Renal pelvis (tissue), 4 donors: Measurements from ENCODE around the gene DNM2. TPM values are rescaled to one million over a fixed set of nuclear protein-coding genes. Genes with fewer than 3 reads are reported as not detected.

Experiments used
- DNase-seq: peaks from one replicate; pipeline ENCODE4 v3.0.0-alpha.2; 2013
- polyA plus RNA-seq, 3 donors: library from polyadenylated mRNA; unstranded; fragments of 120-200 nt; gene quantifications; one replicate each; pipeline ENCODE4 v1.2.1, GENCODE V29; 2013; ENCODE audit not compliant: insufficient read length in 3 of 3

Gene DNM2
- polyA plus RNA-seq, 3 donors, result 130 to 167 (median 158) TPM

GRCh38 chr19:10687518-10688288 lies 30.2 kb upstream of the DNM2 start:
- DNase-seq, result no peak

- DNase-seq, result no peak
Observed at GRCh38 chr19:10688545-10689280, 29.2 kb upstream of the DNM2 start.

- no peak for DNase-seq
Observed at GRCh38 chr19:10690341-10690781, 27.5 kb upstream of the DNM2 start.

GRCh38 chr19:10691178-10691881 lies 26.5 kb upstream of the DNM2 start:
- DNase-seq, result no peak

GRCh38 chr19:10691883-10692282 lies 26.0 kb upstream of the DNM2 start:
- DNase-seq, result no peak

GRCh38 chr19:10692673-10693264 lies 25.1 kb upstream of the DNM2 start:
- DNase-seq, result no peak

- DNase-seq, result no peak
Observed at GRCh38 chr19:10694706-10695307, 23.1 kb upstream of the DNM2 start.

- peak; percentile 94 for DNase-seq
Observed at GRCh38 chr19:10695401-10696398, 22.2 kb upstream of the DNM2 start.

GRCh38 chr19:10699650-10700335 lies 18.1 kb upstream of the DNM2 start:
- no peak for DNase-seq

GRCh38 chr19:10701955-10702525 lies 15.8 kb upstream of the DNM2 start:
- no peak for DNase-seq

GRCh38 chr19:10706990-10707389 lies 10.9 kb upstream of the DNM2 start:
- DNase-seq, result no peak

GRCh38 chr19:10707440-10707839 lies 10.4 kb upstream of the DNM2 start:
- no peak for DNase-seq

GRCh38 chr19:10708291-10708690 lies 9.6 kb upstream of the DNM2 start:
- DNase-seq, result no peak

- DNase-seq, result no peak
Observed at GRCh38 chr19:10712045-10712444, 5.8 kb upstream of the DNM2 start.

GRCh38 chr19:10712754-10713153 lies 5.1 kb upstream of the DNM2 start:
- DNase-seq, result no peak

- DNase-seq, result no peak
Observed at GRCh38 chr19:10713317-10713716, 4.6 kb upstream of the DNM2 start.

GRCh38 chr19:10717054-10717355 lies 874 bp upstream of the DNM2 start:
- DNase-seq, result no peak

- no peak for DNase-seq
Observed at GRCh38 chr19:10718205-10719196, 622 bp downstream of the DNM2 start.
